Measurements from ENCODE around the gene SIGMAR1.

- no peak for TF ChIP-seq CTCF (IDR thresholded peaks at IDR 0.05; ENCODE audit: low read length)
- no peak for TF ChIP-seq EZH2 (IDR thresholded peaks at IDR 0.05; ENCODE audit: borderline replicate concordance, low read length)
These were observed 36.7 kb downstream of the SIGMAR1 start for GRCh38 chr9:34600908-34601307.
